WTC11 (cell line): ENCODE measurements around the gene B4GALT6. TPM values are rescaled to one million over a fixed set of nuclear protein-coding genes. Genes with fewer than 3 reads are reported as not detected.

ENCODE experiments used
- ATAC-seq: fragments of 200-7000 bp; cut with Tn5 transposase; 2 replicates; pipeline ENCODE4 v1.10.0; 2021; ENCODE audit warnings: mild to moderate bottlenecking, moderate library complexity
- CTCF ChIA-PET: fragments of 300-600 bp; sonication (Branson Sonifier 250); formaldehyde crosslinking; loops from one replicate; lab custom pipeline; 2021; ENCODE audit warnings: antibody characterized with exemption; lab: Charles Lee
- POLR2A ChIA-PET: fragments of 350-600 bp; sonication (Branson Sonifier 250); formaldehyde crosslinking; loops from one replicate; lab custom pipeline; 2021; ENCODE audit warnings: antibody characterized with exemption; lab: Charles Lee
- DNase-seq: peaks from one replicate; pipeline ENCODE4 v3.0.0; 2021; ENCODE audit warnings: low spot score
- H3K27ac Mint-ChIP-seq: 2 replicates; pipeline ENCODE4 v1.8.0; 2021; ENCODE audit warnings: mixed read lengths
- H3K27me3 Mint-ChIP-seq: 2 replicates; pipeline ENCODE4 v1.8.0; 2021; ENCODE audit warnings: low read depth, mild to moderate bottlenecking, moderate library complexity, mixed read lengths
- H3K36me3 Mint-ChIP-seq: 2 replicates; pipeline ENCODE4 v1.8.0; 2021; ENCODE audit warnings: mixed read lengths
- H3K4me1 Mint-ChIP-seq: 2 replicates; pipeline ENCODE4 v1.8.0; 2022; ENCODE audit warnings: mixed read lengths
- H3K4me3 Mint-ChIP-seq: 2 replicates; pipeline ENCODE4 v1.8.0; 2021; ENCODE audit warnings: mild to moderate bottlenecking, moderate library complexity, mixed read lengths
- H3K9me3 Mint-ChIP-seq: 2 replicates; pipeline ENCODE4 v1.8.0; 2021; ENCODE audit warnings: mixed read lengths
- CBFB ChIP-seq: sonication (generic); formaldehyde crosslinking; IDR thresholded peaks from 2 replicates; pipeline ENCODE4 v1.8.1; 2022; ENCODE audit warnings: mild to moderate bottlenecking, low read depth, missing genetic modification reagents
- CREM ChIP-seq: sonication (generic); formaldehyde crosslinking; IDR thresholded peaks from 2 replicates; pipeline ENCODE4 v1.8.1; 2022; ENCODE audit warnings: mild to moderate bottlenecking, missing genetic modification reagents, moderate library complexity
- FOXK1 ChIP-seq: sonication (generic); formaldehyde crosslinking; IDR thresholded peaks from 2 replicates; pipeline ENCODE4 v1.8.0; 2022; ENCODE audit warnings: mild to moderate bottlenecking, moderate library complexity, missing genetic modification reagents
- FOXP1 ChIP-seq: sonication (generic); formaldehyde crosslinking; IDR thresholded peaks from 2 replicates; pipeline ENCODE4 v1.8.0; 2022; ENCODE audit warnings: missing genetic modification reagents, mild to moderate bottlenecking, moderate library complexity, borderline replicate concordance
- GRHL2 ChIP-seq: fragments of 250-450 bp; sonication (Bioruptor Pico); IDR thresholded peaks from 2 replicates; pipeline ENCODE4 v1.8.0; 2022; ENCODE audit warnings: mild to moderate bottlenecking, moderate library complexity; ENCODE audit not compliant: insufficient replicate concordance, severe bottlenecking
- HMGA2 ChIP-seq: fragments of 250-450 bp; sonication (Bioruptor Pico); IDR thresholded peaks from 2 replicates; pipeline ENCODE4 v1.4.0; 2021; ENCODE audit warnings: mild to moderate bottlenecking, moderate library complexity
- HMGXB4 ChIP-seq: sonication (generic); formaldehyde crosslinking; IDR thresholded peaks from 2 replicates; pipeline ENCODE4 v1.8.1; 2023; ENCODE audit warnings: mild to moderate bottlenecking, moderate library complexity, missing genetic modification reagents
- JAZF1 ChIP-seq: fragments of 250-450 bp; sonication (Bioruptor Pico); IDR thresholded peaks from 2 replicates; pipeline ENCODE4 v1.9.0; 2021; ENCODE audit warnings: moderate library complexity, mild to moderate bottlenecking, inconsistent platforms
- JUN ChIP-seq: sonication (generic); formaldehyde crosslinking; IDR thresholded peaks from 2 replicates; pipeline ENCODE4 v1.8.0; 2023; ENCODE audit warnings: mild to moderate bottlenecking, missing genetic modification reagents
- NR1H2 ChIP-seq: sonication (generic); formaldehyde crosslinking; IDR thresholded peaks from 2 replicates; pipeline ENCODE4 v1.9.0; 2021; ENCODE audit warnings: mild to moderate bottlenecking, moderate library complexity, missing genetic modification reagents
- NR2C2 ChIP-seq: sonication (generic); formaldehyde crosslinking; IDR thresholded peaks from 2 replicates; pipeline ENCODE4 v1.8.0; 2022; ENCODE audit warnings: mild to moderate bottlenecking, missing genetic modification reagents
- NR3C1 ChIP-seq: sonication (generic); formaldehyde crosslinking; conservative IDR thresholded peaks from 2 replicates; pipeline ENCODE4 v1.8.1; 2023; ENCODE audit warnings: low read depth, mild to moderate bottlenecking, missing genetic modification reagents
- SMAD3 ChIP-seq: sonication (generic); formaldehyde crosslinking; IDR thresholded peaks from 2 replicates; pipeline ENCODE4 v1.8.0; 2022; ENCODE audit warnings: missing genetic modification reagents, mild to moderate bottlenecking, borderline replicate concordance
- SMAD4 ChIP-seq: sonication (generic); formaldehyde crosslinking; IDR thresholded peaks from 2 replicates; pipeline ENCODE4 v1.8.0; 2022; ENCODE audit warnings: mild to moderate bottlenecking, missing genetic modification reagents
- SP1 ChIP-seq: sonication (generic); formaldehyde crosslinking; conservative IDR thresholded peaks from 2 replicates; pipeline ENCODE4 v1.8.1; 2022; ENCODE audit warnings: missing genetic modification reagents
- STAT6 ChIP-seq: sonication (generic); formaldehyde crosslinking; conservative IDR thresholded peaks from 2 replicates; pipeline ENCODE4 v1.8.1; 2023; ENCODE audit warnings: mild to moderate bottlenecking, low read depth, missing genetic modification reagents, moderate library complexity
- USF1 ChIP-seq: sonication (generic); formaldehyde crosslinking; IDR thresholded peaks from 2 replicates; pipeline ENCODE4 v1.8.0; 2022; ENCODE audit warnings: mild to moderate bottlenecking, missing genetic modification reagents
- ZMAT4 ChIP-seq: fragments of 250-450 bp; sonication (Bioruptor Pico); IDR thresholded peaks from 2 replicates; pipeline ENCODE4 v1.9.0; 2021; ENCODE audit warnings: mild to moderate bottlenecking
- ZNF121 ChIP-seq: sonication (generic); formaldehyde crosslinking; IDR thresholded peaks from 2 replicates; pipeline ENCODE4 v1.8.0; 2023; ENCODE audit warnings: missing genetic modification reagents
- ZNF138 ChIP-seq: sonication (generic); formaldehyde crosslinking; conservative IDR thresholded peaks from 2 replicates; pipeline ENCODE4 v1.8.1; 2022; ENCODE audit warnings: mild to moderate bottlenecking, moderate library complexity, missing genetic modification reagents
- ZNF232 ChIP-seq: sonication (generic); formaldehyde crosslinking; IDR thresholded peaks from 2 replicates; pipeline ENCODE4 v1.8.0; 2022; ENCODE audit warnings: mild to moderate bottlenecking, missing genetic modification reagents
- ZNF281 ChIP-seq: sonication (generic); formaldehyde crosslinking; IDR thresholded peaks from 2 replicates; pipeline ENCODE4 v1.8.0; 2023; ENCODE audit warnings: mild to moderate bottlenecking, missing genetic modification reagents
- ZNF512 ChIP-seq: sonication (generic); formaldehyde crosslinking; IDR thresholded peaks from 2 replicates; pipeline ENCODE4 v1.8.1; 2022; ENCODE audit warnings: missing genetic modification reagents, borderline replicate concordance
- ZNF671 ChIP-seq: fragments of 250-450 bp; sonication (Bioruptor Pico); IDR thresholded peaks from 2 replicates; pipeline ENCODE4 v1.8.0; 2021; ENCODE audit warnings: mild to moderate bottlenecking
- total RNA-seq: library from RNA; stranded (reverse); gene quantifications from 3 replicates; pipeline ENCODE4 v1.2.3, GENCODE V29; 2021

The B4GALT6 gene
- total RNA-seq, 1 experiment from 2014 or later = 50.6 TPM

GRCh38 chr18:31647127-31647753 lies 37.1 kb downstream of the B4GALT6 start:
- no peaks in the 10 kb centered on the region for H3K27me3 Mint-ChIP-seq
- peaks cover 18% of the 10 kb centered on the region for H3K36me3 Mint-ChIP-seq
- H3K4me1 Mint-ChIP-seq = peaks cover 58% of the 10 kb centered on the region
- H3K4me3 Mint-ChIP-seq = no peak overlapping the region
- ATAC-seq (peak; percentile 29; the same call in 1 of the 2 replicates), DNase-seq (no peak)
- ChIA-PET CTCF (interaction anchor here (0.9 to 1.7 kb wide), 3 partner anchors 36 to 75 kb away, joined by 4 to 5 read pairs (median 4); no protein-coding TSS in a partner anchor), POLR2A (no interaction called here)
- H3K9me3 Mint-ChIP-seq = no peaks in the 10 kb centered on the region
- H3K27ac Mint-ChIP-seq = peak overlapping the region; percentile 85
- no peak for TF ChIP-seq CREM (CRISPR knock-in tag)
- TF ChIP-seq FOXP1 (CRISPR knock-in tag) = no peak
- TF ChIP-seq ZNF671 = no peak
- TF ChIP-seq HMGA2 (CRISPR knock-in tag) = no peak
- TF ChIP-seq SMAD3 (CRISPR knock-in tag) = no peak
- no peak for TF ChIP-seq FOXK1 (CRISPR knock-in tag)
- TF ChIP-seq ZNF281 (CRISPR knock-in tag) = no peak
- TF ChIP-seq JUN (CRISPR knock-in tag) = no peak
- TF ChIP-seq STAT6 (CRISPR knock-in tag) = no peak
- TF ChIP-seq SP1 = no peak
- TF ChIP-seq ZNF138 (CRISPR knock-in tag) = no peak
- TF ChIP-seq ZNF232 (CRISPR knock-in tag) = no peak

GRCh38 chr18:31646332-31647126 lies 37.9 kb downstream of the B4GALT6 start:
- Mint-ChIP-seq H3K9me3 (no peaks in the 10 kb centered on the region), H3K27ac (peak overlapping the region; percentile 0; the same call in 1 of the 2 replicates), H3K36me3 (peaks cover 21% of the 10 kb centered on the region), H3K27me3 (no peaks in the 10 kb centered on the region), H3K4me1 (peaks cover 52% of the 10 kb centered on the region), H3K4me3 (no peak overlapping the region)
- ChIA-PET CTCF (interaction anchor here (0.9 to 1.7 kb wide), 3 partner anchors 36 to 330 kb away, joined by 4 to 5 read pairs (median 4); no protein-coding TSS in a partner anchor), POLR2A (no interaction called here)
- no peak for ATAC-seq
- DNase-seq = no peak
- TF ChIP-seq NR3C1 = no peak
- no peak for TF ChIP-seq CREM (CRISPR knock-in tag)
- no peak for TF ChIP-seq ZNF671
- TF ChIP-seq ZNF121 (CRISPR knock-in tag) = no peak
- no peak for TF ChIP-seq USF1
- TF ChIP-seq CBFB (CRISPR knock-in tag) = no peak
- TF ChIP-seq GRHL2 (CRISPR knock-in tag) = no peak
- no peak for TF ChIP-seq ZMAT4
- no peak for TF ChIP-seq NR1H2
- TF ChIP-seq JAZF1 = no peak
- no peak for TF ChIP-seq ZNF512 (CRISPR knock-in tag)
- no peak for TF ChIP-seq ZNF138 (CRISPR knock-in tag)
- TF ChIP-seq HMGXB4 (CRISPR knock-in tag) = no peak
- TF ChIP-seq SMAD4 = no peak
- no peak for TF ChIP-seq NR2C2 (CRISPR knock-in tag)
